GM18520 (cell line): ENCODE measurements around the gene BTBD16.

Source experiments
- ATAC-seq: cut with Tn5 transposase; IDR thresholded peaks from one replicate; pipeline ENCODE4 v1.9.1; 2021; ENCODE audit not compliant: unreplicated experiment

The BTBD16 gene

GRCh38 chr10:122246830-122247520 is 24.1 kb upstream of the BTBD16 start:
- no peak for ATAC-seq

DNA sequence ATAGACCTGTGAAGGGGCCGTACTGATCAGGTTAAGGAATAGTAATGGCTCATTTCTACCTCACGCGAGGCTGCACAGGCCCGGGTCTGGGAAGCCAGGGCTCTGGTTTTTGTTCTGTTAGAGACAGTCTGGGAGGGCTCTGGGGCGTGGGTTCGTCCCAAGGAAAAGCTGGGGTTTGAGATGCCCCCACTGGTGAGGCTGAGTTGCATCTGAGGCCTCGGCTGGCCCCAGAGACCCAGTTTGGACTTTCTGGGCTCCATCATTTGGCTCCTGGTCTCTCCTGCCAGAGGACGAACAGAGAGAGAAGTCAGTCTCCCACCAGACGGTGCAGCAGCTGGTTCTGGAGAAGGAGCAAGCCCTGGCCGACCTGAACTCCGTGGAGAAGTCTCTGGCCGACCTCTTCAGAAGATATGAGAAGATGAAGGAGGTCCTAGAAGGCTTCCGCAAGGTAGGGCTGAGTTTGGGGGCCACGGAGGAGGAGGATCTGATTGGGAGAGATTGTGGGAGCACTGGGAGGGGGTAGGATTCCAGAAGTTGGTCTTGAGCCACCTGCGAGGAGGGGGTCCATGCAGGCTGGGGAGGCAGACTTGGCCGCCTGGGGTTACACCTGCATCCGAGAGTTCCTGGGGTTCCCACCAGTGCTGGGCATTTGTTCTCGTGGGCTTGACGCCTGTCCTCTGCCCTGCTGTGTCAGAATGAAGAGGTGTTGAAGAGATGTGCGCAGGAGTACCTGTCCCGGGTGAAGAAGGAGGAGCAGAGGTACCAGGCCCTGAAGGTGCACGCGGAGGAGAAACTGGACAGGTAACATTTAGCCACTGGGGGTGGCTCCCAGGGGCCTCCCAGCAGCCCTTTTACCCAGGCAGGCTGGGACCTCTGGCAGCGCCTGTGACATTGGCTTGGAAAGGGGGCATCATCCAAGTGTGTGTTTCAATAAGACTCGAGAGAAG is 22.5 kb upstream of the BTBD16 start:
- ATAC-seq, result no peak

GRCh38 chr10:122249303-122249850 is 21.7 kb upstream of the BTBD16 start:
- no peak for ATAC-seq

DNA sequence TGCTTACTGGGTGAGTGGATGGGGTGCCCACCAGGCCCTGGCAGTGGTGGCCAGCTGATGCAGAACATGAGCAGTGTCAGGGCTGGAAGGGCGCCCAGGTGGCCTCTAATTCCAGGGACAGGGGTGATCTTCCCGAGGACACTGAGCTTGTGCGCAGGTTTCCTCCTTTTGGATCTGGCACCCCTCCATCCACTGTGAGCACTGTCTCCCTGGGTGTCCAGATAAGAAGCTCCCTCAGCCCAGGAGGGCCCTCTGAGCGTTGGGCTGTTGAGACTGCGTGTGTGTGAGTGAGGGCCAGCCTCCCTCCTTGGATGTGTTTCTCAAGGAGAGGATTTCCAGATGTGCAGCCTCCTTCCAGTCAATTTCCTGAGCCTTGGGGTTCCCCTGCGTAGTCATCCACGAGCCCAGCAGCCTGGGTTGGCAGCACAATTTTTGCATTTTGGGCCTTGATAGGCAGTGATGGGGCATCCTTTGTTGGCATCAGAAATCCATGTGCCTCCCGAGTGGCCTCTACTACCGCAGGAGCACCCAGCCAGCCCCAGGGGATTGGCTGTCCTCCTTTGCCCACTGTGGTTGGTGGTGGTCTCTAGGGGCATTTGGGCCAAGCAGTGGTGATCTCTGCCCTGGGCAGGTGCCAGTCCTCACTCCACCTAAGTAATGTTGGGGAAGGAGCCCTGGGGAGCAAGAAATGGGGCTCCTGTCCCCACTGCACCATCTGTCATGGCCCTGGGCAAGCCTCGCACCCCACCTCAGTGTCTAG is 20.9 kb upstream of the BTBD16 start:
- ATAC-seq, result no peak

- no peak for ATAC-seq
These were observed 19.4 kb upstream of the BTBD16 start for GRCh38 chr10:122251459-122252255.

DNA sequence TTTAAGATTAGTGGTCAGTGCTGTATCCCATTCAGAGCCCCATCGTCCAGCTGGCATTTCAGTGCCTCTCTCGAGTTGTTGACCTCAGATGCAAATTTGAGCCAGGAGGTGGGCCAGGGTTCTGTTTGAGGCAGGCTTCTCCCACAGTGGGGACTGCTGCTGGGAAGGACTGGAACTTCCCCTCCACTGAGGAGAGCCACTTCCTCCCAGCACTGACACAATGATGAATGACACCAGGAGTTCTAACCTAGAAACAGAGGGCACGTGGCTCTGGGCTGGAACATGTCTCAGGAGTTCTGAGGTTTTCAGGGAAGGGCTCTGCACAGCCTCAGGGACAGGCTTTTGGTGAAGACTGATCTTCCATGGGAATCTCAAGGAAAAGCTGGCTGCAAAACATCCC is 18.3 kb upstream of the BTBD16 start:
- no peak for ATAC-seq

- ATAC-seq, result no peak
These were observed 17.5 kb upstream of the BTBD16 start for GRCh38 chr10:122253605-122254004.

DNA sequence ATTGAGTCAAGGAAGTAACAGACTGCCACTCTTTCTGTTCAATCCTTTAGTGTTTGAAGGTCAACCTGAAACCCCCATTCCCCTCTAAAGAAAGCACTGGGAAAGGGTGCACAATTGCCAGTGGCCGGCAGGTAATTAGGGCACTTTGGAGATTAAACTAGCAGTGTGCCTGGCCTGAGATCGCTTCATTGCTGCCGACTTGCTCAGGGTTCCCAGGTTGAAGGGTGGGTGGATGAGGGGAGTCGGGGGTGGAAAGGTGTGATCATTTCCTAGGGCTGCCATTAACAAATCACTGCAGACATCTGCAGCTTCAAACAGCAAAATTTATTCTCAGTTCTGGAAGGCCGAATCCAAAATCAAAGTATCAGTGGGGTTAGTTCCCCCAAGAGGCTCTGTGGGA is 16.3 kb upstream of the BTBD16 start:
- no peak for ATAC-seq

DNA sequence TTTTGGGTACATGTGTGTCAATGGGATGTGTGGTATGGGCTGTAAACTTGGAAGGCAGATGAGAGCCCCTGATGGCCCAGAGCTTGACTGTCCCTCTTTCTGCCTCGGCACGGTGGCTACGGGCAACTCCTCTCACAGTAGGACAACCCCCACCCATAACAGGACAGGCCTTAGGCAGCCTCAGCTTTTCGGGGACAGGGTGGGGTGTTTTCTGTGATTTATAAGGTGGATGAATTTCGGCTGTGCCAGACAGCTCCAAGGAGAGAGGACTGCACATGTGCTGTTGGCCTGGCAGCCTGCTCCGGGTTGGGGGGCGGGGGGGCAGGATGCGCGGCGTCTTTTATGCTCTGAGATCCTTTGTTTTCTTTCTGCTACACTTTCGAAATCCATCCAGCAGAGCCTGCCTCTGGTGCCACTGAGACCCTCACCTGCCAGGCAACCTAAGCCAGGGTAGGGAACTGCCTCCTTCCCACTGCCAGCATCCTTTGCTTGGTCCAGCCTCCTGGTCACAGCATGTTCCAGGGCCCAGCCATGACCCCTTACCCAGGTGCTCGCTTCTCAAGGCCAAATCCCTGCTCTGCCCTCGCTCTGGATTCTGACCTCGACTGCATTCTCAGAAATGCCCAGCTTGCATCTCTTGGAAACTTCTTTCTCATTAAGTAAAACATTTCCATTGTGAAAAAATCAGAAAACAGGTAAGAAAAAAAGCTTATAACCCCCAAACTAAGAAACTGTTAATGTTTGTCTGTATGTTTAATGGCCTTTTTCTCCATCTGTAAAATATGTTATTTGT is 15.4 kb upstream of the BTBD16 start:
- ATAC-seq, result no peak

GRCh38 chr10:122257041-122257440 is 14.1 kb upstream of the BTBD16 start:
- ATAC-seq, result no peak

DNA sequence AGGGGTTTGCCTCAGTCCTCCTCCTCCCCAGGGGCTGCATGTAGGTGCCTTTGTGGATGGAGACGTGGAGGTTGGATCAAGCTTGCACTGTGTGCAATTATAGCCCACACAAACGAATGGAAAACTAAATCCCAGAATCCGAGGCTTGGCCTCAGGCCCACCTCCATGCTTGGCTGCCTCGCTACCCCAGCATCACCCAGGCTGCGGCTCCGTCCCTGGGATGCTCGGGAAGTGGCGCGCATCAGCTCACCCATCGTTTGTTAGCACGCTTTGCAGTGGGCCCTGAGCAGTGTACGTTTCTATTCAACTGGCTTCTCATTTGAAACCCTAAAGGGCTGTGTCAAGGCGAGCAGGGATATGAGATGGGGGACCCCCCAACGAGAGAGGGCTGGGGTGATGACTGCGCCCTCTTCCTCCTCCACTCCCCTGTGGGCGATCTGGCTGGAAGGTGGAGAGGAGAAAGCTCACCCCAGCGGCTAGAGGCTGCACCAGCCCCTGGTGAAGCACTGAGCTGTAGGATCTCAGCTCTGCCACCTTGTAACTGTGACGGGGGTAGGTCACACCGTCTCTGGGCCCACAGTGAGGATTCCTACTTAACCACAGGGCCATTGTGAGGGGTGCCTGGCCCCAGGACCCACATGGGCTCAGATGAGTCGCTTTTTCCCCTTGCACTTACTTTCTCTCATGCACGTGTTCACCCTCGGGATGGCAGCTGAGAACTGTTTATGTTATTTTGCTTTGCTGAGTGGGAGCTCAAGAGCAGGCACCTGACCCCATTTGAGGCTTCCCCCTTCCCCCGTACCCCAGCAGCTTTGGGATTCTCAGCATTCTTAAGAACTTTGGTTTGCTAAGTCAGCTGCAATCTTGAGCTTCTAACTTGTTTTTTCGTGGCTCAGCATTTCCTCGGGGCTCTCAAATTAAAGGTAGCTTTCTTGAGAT is 12.7 kb upstream of the BTBD16 start:
- ATAC-seq, result no peak

DNA sequence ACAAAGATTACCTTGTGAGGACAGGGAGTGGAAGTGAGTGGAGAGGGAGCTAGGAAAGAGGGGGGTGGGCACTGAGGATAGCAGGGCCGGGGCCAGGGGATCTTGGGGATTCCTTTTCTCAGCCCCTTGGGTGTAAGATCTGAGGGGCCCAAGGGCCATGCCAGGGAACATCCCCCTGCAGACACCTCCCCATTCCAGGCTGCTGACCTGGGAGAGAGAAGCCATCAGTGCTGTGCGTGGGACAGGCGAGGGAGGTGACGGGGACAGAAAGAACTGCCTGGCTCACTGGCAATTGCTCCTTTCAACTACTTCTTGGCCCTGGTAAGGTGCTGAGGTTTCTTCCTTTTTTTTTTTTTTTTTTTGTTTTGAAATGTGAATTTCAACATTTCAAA is 12.0 kb upstream of the BTBD16 start:
- no peak for ATAC-seq

GRCh38 chr10:122261584-122261983 is 9.5 kb upstream of the BTBD16 start:
- no peak for ATAC-seq

GRCh38 chr10:122263971-122264370 is 7.1 kb upstream of the BTBD16 start:
- ATAC-seq, result no peak

GRCh38 chr10:122264436-122264835 is 6.7 kb upstream of the BTBD16 start:
- ATAC-seq, result no peak

GRCh38 chr10:122264931-122265330 is 6.2 kb upstream of the BTBD16 start:
- ATAC-seq, result no peak

- ATAC-seq, result no peak
These were observed 5.2 kb upstream of the BTBD16 start for GRCh38 chr10:122265896-122266295.
